Erythroblast (primary cell): ENCODE data around the gene ANKRD6.

ENCODE experiments used
- GATA1 ChIP-seq: IDR thresholded peaks from 2 replicates; pipeline ENCODE4 v1.6.1; 2011; ENCODE audit warnings: low read depth, mild to moderate bottlenecking, control low read depth, low read length, moderate library complexity
- POLR2A ChIP-seq: IDR thresholded peaks from 2 replicates; pipeline ENCODE4 v1.6.1; 2011; ENCODE audit warnings: mild to moderate bottlenecking, low read length

DNA sequence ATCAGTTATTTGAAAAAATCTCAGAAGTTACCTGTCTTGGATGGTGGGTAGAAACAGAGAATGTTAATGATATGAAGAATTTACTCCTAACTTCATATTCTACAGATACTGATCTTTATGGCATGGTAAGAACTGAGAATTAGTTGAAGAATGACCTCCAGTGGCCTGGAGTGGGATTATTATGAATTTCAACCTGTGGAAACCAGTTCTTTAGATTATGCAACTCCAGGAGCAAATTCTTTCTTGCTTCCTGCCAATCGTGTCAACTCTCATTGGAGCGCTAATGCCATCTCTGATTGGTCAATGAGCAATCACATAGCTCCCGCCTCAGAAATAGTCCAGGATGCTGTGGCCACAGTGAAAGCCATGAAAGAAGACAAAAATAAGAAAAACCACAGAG lies 165.0 kb downstream of the ANKRD6 start:
- TF ChIP-seq POLR2A (no peak), GATA1 (no peak)
